Measurements from ENCODE around the gene FBXW4. TPM values are rescaled to one million over a fixed set of nuclear protein-coding genes. Genes with fewer than 3 reads are reported as not detected.

The FBXW4 gene
- total RNA-seq, 4 donors from 2014 or later, result 57.0 to 84.8 (median 65.2) TPM

DNA sequence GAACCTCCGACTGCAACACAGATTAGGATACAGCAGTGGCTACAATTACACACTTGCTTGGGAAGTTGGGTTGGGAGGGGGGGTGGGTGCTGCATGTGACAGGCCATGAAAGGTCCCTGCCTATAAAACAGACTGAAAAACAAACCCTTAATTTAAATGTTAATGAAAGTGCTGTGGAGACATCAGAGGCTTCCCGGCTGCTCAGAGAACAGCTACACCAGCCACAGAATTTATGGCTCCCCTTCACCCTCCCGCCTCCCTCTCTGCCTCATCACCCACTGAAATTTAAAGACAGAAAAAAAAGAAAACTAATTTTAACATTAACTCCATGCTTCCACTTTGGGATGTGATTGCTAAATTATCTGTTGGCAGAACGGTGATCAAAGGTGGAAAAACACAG, 34.7 kb downstream of the FBXW4 start:
- H3K27me3 ChIP-seq, result no peaks in the 10 kb centered on the region
- peaks cover 0 to 95% (median 5%) of the 10 kb centered on the region in 3 donors for H3K36me3 ChIP-seq
- H3K4me3 ChIP-seq, result no peak overlapping the region
- no peak for DNase-seq (ENCODE audit: low spot score in 2 of 2)
- WGBS, 2 donors, result 69 to 72% methylated on average over 4 of the region's 4 CpGs
- no peak for TF ChIP-seq POLR2A (IDR thresholded peaks at IDR 0.05)
- TF ChIP-seq, protein P1, sequence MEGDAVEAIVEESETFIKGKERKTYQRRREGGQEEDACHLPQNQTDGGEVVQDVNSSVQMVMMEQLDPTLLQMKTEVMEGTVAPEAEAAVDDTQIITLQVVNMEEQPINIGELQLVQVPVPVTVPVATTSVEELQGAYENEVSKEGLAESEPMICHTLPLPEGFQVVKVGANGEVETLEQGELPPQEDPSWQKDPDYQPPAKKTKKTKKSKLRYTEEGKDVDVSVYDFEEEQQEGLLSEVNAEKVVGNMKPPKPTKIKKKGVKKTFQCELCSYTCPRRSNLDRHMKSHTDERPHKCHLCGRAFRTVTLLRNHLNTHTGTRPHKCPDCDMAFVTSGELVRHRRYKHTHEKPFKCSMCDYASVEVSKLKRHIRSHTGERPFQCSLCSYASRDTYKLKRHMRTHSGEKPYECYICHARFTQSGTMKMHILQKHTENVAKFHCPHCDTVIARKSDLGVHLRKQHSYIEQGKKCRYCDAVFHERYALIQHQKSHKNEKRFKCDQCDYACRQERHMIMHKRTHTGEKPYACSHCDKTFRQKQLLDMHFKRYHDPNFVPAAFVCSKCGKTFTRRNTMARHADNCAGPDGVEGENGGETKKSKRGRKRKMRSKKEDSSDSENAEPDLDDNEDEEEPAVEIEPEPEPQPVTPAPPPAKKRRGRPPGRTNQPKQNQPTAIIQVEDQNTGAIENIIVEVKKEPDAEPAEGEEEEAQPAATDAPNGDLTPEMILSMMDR (IDR thresholded peaks at IDR 0.05), result no peak
- H3K4me1 ChIP-seq, result peaks cover 0 to 1% (median 0%) of the 10 kb centered on the region in 4 donors
- H3K9me3 ChIP-seq, result no peaks in the 10 kb centered on the region
- H3K27ac ChIP-seq, result no peak overlapping the region

DNA sequence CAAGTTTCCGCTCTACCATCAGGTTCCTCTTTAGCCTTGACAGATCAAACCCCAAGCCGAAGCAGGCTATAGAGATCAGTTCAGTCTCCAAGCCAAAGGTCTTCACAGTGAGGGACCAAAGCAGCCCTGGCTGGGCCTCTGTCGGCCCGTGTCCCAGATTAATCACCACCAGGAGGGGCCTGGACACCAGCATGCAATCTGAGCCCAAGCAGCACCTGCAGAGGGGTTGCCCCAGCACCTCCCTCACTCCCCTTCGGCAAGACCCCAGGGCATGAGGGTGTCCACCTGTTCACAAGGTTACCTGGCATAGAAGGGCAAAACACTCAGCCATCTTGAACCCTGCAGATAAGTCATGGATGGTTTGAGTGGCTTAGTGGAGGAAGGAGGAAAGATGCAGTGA, 36.0 kb downstream of the FBXW4 start:
- no peaks in the 10 kb centered on the region for H3K4me1 ChIP-seq
- no peak overlapping the region for H3K27ac ChIP-seq
- H3K27me3 ChIP-seq, result no peaks in the 10 kb centered on the region
- no peaks in the 10 kb centered on the region for H3K9me3 ChIP-seq
- H3K4me3 ChIP-seq, result no peak overlapping the region
- H3K36me3 ChIP-seq, result peaks cover 0 to 88% (median 5%) of the 10 kb centered on the region in 3 donors
- DNase-seq (ENCODE audit: low spot score in 2 of 2), result no peak
- 80 to 83% methylated on average over 5 of the region's 5 CpGs for WGBS, 2 donors
- TF ChIP-seq, protein P1 (IDR thresholded peaks at IDR 0.05), result no peak
- TF ChIP-seq EP300 (IDR thresholded peaks at IDR 0.05) (no peak), POLR2A (IDR thresholded peaks at IDR 0.05) (no peak)

DNA sequence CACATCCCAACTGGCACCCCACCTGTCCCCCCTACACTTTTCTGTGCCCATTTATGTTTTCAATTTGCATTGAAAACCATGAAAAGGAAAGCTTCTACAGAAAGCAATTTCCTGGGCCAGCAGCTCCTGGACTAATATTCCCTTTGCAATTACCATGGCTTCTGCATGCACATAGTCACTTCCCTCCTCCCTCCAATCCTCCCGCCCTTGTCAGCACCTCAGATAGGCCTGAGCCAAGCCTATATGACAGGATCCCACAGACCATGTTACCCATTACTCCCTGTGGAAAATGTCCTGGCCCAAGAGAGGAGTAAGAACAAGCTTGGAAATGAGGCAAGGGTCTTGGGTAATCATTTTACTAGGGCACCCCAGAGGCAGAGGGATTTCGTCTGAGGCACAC, 38.1 kb downstream of the FBXW4 start:
- 90 to 93% methylated on average over 2 of the region's 2 CpGs for WGBS, 2 donors
- no peak overlapping the region for H3K4me3 ChIP-seq
- no peaks in the 10 kb centered on the region for H3K27me3 ChIP-seq
- TF ChIP-seq EP300 (IDR thresholded peaks at IDR 0.05) (no peak), POLR2A (IDR thresholded peaks at IDR 0.05) (no peak)
- TF ChIP-seq, protein P1 (IDR thresholded peaks at IDR 0.05), result no peak
- H3K27ac ChIP-seq, result no peak overlapping the region
- DNase-seq (ENCODE audit: low spot score in 2 of 2), result no peak
- H3K4me1 ChIP-seq, result peaks cover 0 to 8% (median 0%) of the 10 kb centered on the region in 4 donors
- H3K36me3 ChIP-seq, result peaks cover 0 to 77% (median 4%) of the 10 kb centered on the region in 3 donors
- H3K9me3 ChIP-seq, result no peaks in the 10 kb centered on the region

DNA sequence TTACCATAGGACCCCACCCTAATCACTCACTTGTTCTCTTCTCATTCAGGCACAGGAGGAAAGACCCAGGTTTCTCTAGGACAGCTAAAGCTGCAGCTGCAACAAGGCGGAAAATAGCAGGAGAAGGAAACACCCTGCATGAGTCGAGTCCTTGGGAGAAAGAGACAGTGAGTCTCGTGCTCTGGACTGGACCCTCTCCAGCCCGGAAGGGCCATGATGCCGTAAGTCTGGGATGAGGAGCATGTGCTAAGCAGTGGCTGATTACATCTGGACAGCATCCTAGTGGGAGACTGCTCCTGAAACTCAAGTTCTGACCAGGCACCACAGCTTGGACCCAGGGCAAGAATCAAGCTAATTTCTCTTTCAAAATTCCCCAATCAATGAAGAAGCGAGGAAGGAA, 39.4 kb downstream of the FBXW4 start:
- TF ChIP-seq EP300 (IDR thresholded peaks at IDR 0.05) (no peak), POLR2A (IDR thresholded peaks at IDR 0.05) (no peak)
- TF ChIP-seq, protein P1 (IDR thresholded peaks at IDR 0.05), result no peak
- WGBS, 2 donors, result 65 to 66% methylated on average over 6 of the region's 6 CpGs
- no peak overlapping the region for H3K4me3 ChIP-seq
- peak in 1 of 2 donors; percentile 14 for DNase-seq (ENCODE audit: low spot score in 2 of 2)
- H3K4me1 ChIP-seq, result peaks cover 0 to 14% (median 0%) of the 10 kb centered on the region in 4 donors
- H3K9me3 ChIP-seq, result no peaks in the 10 kb centered on the region
- no peaks in the 10 kb centered on the region for H3K27me3 ChIP-seq
- no peak overlapping the region for H3K27ac ChIP-seq
- H3K36me3 ChIP-seq, result peaks cover 0 to 77% (median 0%) of the 10 kb centered on the region in 3 donors

DNA sequence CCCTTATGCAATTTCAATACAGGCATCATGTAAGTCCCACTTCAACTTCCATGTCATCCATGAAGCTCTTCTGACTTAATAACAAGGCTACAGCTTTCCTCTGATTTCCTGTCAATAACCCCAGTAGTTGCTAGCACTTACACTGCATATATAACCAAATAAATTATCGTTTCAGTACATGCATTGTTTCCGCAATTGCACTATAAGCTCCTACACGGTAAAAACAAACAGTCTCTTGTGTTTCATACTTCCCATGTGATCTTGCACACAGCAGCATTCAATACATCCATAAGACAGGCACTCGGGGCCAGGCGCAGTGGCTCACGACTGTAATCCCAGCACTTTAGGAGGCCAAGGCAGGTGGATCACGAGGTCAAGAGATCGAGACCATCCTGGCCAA, 41.4 kb downstream of the FBXW4 start:
- WGBS, 2 donors, result 68 to 73% methylated on average over 8 of the region's 8 CpGs
- no peak for DNase-seq (ENCODE audit: low spot score in 2 of 2)
- Histone ChIP-seq H3K27me3 (no peaks in the 10 kb centered on the region), H3K4me1 (peaks cover 0 to 30% (median 0%) of the 10 kb centered on the region in 4 donors), H3K4me3 (no peak overlapping the region), H3K27ac (peak overlapping the region in 1 of 4 donors; percentile 70), H3K9me3 (no peaks in the 10 kb centered on the region), H3K36me3 (peaks cover 0 to 78% (median 0%) of the 10 kb centered on the region in 3 donors)
- TF ChIP-seq, protein P1 (IDR thresholded peaks at IDR 0.05), result no peak
- TF ChIP-seq POLR2A (IDR thresholded peaks at IDR 0.05), result no peak
